Measurements from ENCODE around the gene TSEN15.

The TSEN15 gene

DNA sequence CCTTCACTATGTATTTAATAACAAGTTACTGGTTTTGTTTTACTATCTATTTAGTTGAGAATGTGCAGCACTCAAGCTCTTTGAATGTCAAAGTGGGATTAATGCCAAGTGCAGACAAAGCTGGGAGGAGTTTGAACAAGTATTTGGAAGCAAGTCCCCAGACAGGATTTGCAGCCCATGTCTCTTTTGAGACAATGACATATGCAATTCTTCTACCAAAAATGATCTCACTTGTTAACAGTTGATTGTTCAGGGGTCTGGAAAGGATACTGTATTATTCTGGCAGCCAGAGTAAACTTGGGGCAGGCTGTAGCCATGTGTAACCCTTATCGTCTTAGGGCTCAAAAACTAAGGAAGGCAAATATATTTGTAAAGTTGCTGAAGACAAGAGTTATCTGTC, 29.8 kb upstream of the TSEN15 start:
- Histone ChIP-seq H3K27ac (ENCODE audit: low read depth, low read length) (no peak overlapping the region), H3K9me3 (ENCODE audit: control insufficient read depth, insufficient read depth, low read length) (no peaks in the 10 kb centered on the region), H3K4me1 (ENCODE audit: control insufficient read depth, low read length) (no peaks in the 10 kb centered on the region), H3K4me3 (ENCODE audit: low read length) (no peak overlapping the region), H3K4me2 (ENCODE audit: low read length) (no peak overlapping the region), H4K20me1 (ENCODE audit: control insufficient read depth, insufficient read depth, low read depth, low read length) (no peaks in the 10 kb centered on the region), H3K36me3 (ENCODE audit: control insufficient read depth, low read length) (no peaks in the 10 kb centered on the region), H3K9me2 (replicated peaks; ENCODE audit: control insufficient read depth, low read length) (no peaks in the 10 kb centered on the region), H3K27me3 (ENCODE audit: control insufficient read depth, low read length) (peaks cover 11% of the 10 kb centered on the region), H3K79me2 (ENCODE audit: control insufficient read depth, low read length) (no peaks in the 10 kb centered on the region), H3F3A (ENCODE audit: control insufficient read depth, insufficient read depth) (no peaks in the 10 kb centered on the region)
- no peak for TF ChIP-seq EZH2phosphoT487 (IDR thresholded peaks at IDR 0.05; ENCODE audit: borderline replicate concordance, low read length)
- TF ChIP-seq, protein P1, sequence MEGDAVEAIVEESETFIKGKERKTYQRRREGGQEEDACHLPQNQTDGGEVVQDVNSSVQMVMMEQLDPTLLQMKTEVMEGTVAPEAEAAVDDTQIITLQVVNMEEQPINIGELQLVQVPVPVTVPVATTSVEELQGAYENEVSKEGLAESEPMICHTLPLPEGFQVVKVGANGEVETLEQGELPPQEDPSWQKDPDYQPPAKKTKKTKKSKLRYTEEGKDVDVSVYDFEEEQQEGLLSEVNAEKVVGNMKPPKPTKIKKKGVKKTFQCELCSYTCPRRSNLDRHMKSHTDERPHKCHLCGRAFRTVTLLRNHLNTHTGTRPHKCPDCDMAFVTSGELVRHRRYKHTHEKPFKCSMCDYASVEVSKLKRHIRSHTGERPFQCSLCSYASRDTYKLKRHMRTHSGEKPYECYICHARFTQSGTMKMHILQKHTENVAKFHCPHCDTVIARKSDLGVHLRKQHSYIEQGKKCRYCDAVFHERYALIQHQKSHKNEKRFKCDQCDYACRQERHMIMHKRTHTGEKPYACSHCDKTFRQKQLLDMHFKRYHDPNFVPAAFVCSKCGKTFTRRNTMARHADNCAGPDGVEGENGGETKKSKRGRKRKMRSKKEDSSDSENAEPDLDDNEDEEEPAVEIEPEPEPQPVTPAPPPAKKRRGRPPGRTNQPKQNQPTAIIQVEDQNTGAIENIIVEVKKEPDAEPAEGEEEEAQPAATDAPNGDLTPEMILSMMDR (IDR thresholded peaks at IDR 0.05; ENCODE audit: low read depth, low read length, poor library complexity, severe bottlenecking) = no peak

GRCh38 chr1:184022668-184023067, 28.9 kb upstream of the TSEN15 start:
- peaks cover 9% of the 10 kb centered on the region for H3K27me3 ChIP-seq (ENCODE audit: control insufficient read depth, low read length)
- H4K20me1 ChIP-seq (ENCODE audit: control insufficient read depth, insufficient read depth, low read depth, low read length) = no peaks in the 10 kb centered on the region
- no peaks in the 10 kb centered on the region for H3K9me3 ChIP-seq (ENCODE audit: control insufficient read depth, insufficient read depth, low read length)
- H3K79me2 ChIP-seq (ENCODE audit: control insufficient read depth, low read length) = no peaks in the 10 kb centered on the region
- H3K4me3 ChIP-seq (ENCODE audit: low read length) = no peak overlapping the region
- no peaks in the 10 kb centered on the region for H3K4me1 ChIP-seq (ENCODE audit: control insufficient read depth, low read length)
- H3K9me2 ChIP-seq (replicated peaks; ENCODE audit: control insufficient read depth, low read length) = no peaks in the 10 kb centered on the region
- no peaks in the 10 kb centered on the region for H3K36me3 ChIP-seq (ENCODE audit: control insufficient read depth, low read length)
- no peak overlapping the region for H3K27ac ChIP-seq (ENCODE audit: low read depth, low read length)
- H3K4me2 ChIP-seq (ENCODE audit: low read length) = no peak overlapping the region
- TF ChIP-seq, protein P1 (IDR thresholded peaks at IDR 0.05; ENCODE audit: low read depth, low read length, poor library complexity, severe bottlenecking) = no peak
- no peak for TF ChIP-seq EZH2phosphoT487 (IDR thresholded peaks at IDR 0.05; ENCODE audit: borderline replicate concordance, low read length)
- H3F3A ChIP-seq (ENCODE audit: control insufficient read depth, insufficient read depth) = no peaks in the 10 kb centered on the region

GRCh38 chr1:184023171-184023570, 28.4 kb upstream of the TSEN15 start:
- H3K27ac ChIP-seq (ENCODE audit: low read depth, low read length) = no peak overlapping the region
- H3F3A ChIP-seq (ENCODE audit: control insufficient read depth, insufficient read depth) = no peaks in the 10 kb centered on the region
- no peak overlapping the region for H3K4me3 ChIP-seq (ENCODE audit: low read length)
- no peaks in the 10 kb centered on the region for H3K36me3 ChIP-seq (ENCODE audit: control insufficient read depth, low read length)
- no peaks in the 10 kb centered on the region for H4K20me1 ChIP-seq (ENCODE audit: control insufficient read depth, insufficient read depth, low read depth, low read length)
- H3K27me3 ChIP-seq (ENCODE audit: control insufficient read depth, low read length) = peaks cover 11% of the 10 kb centered on the region
- no peaks in the 10 kb centered on the region for H3K4me1 ChIP-seq (ENCODE audit: control insufficient read depth, low read length)
- no peak overlapping the region for H3K4me2 ChIP-seq (ENCODE audit: low read length)
- H3K79me2 ChIP-seq (ENCODE audit: control insufficient read depth, low read length) = no peaks in the 10 kb centered on the region
- no peaks in the 10 kb centered on the region for H3K9me2 ChIP-seq (replicated peaks; ENCODE audit: control insufficient read depth, low read length)
- TF ChIP-seq, protein P1 (IDR thresholded peaks at IDR 0.05; ENCODE audit: low read depth, low read length, poor library complexity, severe bottlenecking) = no peak
- no peak for TF ChIP-seq EZH2phosphoT487 (IDR thresholded peaks at IDR 0.05; ENCODE audit: borderline replicate concordance, low read length)
- H3K9me3 ChIP-seq (ENCODE audit: control insufficient read depth, insufficient read depth, low read length) = no peaks in the 10 kb centered on the region
